HepG2 (cell line): ENCODE measurements around the gene CAPZA1. TPM values are rescaled to one million over a fixed set of nuclear protein-coding genes. Genes with fewer than 3 reads are reported as not detected.

ENCODE experiments used
- AGO2 ChIP-seq: fragments of 200-400 bp; formaldehyde crosslinking; optimal IDR thresholded peaks from 2 replicates; pipeline ENCODE3; 2017; ENCODE audit warnings: mild to moderate bottlenecking, low read depth, low read length, moderate library complexity
- DMTF1 ChIP-seq: sonication (generic); formaldehyde crosslinking; IDR thresholded peaks from 2 replicates; pipeline ENCODE4 v1.4.0; 2020; ENCODE audit warnings: mild to moderate bottlenecking, missing genetic modification reagents
- ELK4 ChIP-seq: sonication (generic); formaldehyde crosslinking; IDR thresholded peaks from 2 replicates; pipeline ENCODE4 v1.9.0; 2021; ENCODE audit warnings: missing genetic modification reagents, borderline replicate concordance
- IRF2 ChIP-seq: IDR thresholded peaks from 2 replicates; pipeline ENCODE4 v1.6.1; 2018; ENCODE audit warnings: missing genetic modification reagents, missing compliant biosample characterization
- PATZ1 ChIP-seq: sonication (generic); formaldehyde crosslinking; IDR thresholded peaks from 2 replicates; pipeline ENCODE4 v1.4.0; 2020; ENCODE audit warnings: missing genetic modification reagents
- UBTF ChIP-seq: sonication (generic); formaldehyde crosslinking; IDR thresholded peaks from 2 replicates; pipeline ENCODE4 v1.4.0; 2020; ENCODE audit warnings: mild to moderate bottlenecking, missing genetic modification reagents
- YEATS2 ChIP-seq: sonication (generic); formaldehyde crosslinking; IDR thresholded peaks from 2 replicates; pipeline ENCODE4 v1.4.0; 2020; ENCODE audit warnings: missing genetic modification reagents, borderline replicate concordance
- ZNF124 ChIP-seq: sonication (generic); formaldehyde crosslinking; IDR thresholded peaks from 2 replicates; pipeline ENCODE4 v1.4.0; 2020; ENCODE audit warnings: missing genetic modification reagents
- ZNF138 ChIP-seq: sonication (generic); formaldehyde crosslinking; IDR thresholded peaks from 2 replicates; pipeline ENCODE4 v1.5.0; 2020; ENCODE audit warnings: mild to moderate bottlenecking, low read depth, missing genetic modification reagents
- ZNF326 ChIP-seq: sonication (generic); formaldehyde crosslinking; IDR thresholded peaks from 2 replicates; pipeline ENCODE4 v1.4.0; 2020; ENCODE audit warnings: missing genetic modification reagents, borderline replicate concordance
- ZNF362 ChIP-seq: sonication (generic); formaldehyde crosslinking; IDR thresholded peaks from 2 replicates; pipeline ENCODE4 v1.4.0; 2020; ENCODE audit warnings: missing genetic modification reagents, mild to moderate bottlenecking, borderline replicate concordance
- ZNF563 ChIP-seq: sonication (generic); formaldehyde crosslinking; IDR thresholded peaks from 2 replicates; pipeline ENCODE4 v1.8.0; 2022; ENCODE audit warnings: mild to moderate bottlenecking, moderate library complexity, missing genetic modification reagents
- ZNF691 ChIP-seq: sonication (generic); formaldehyde crosslinking; IDR thresholded peaks from 2 replicates; pipeline ENCODE4 v1.4.0; 2020; ENCODE audit warnings: missing genetic modification reagents, low read depth, mild to moderate bottlenecking, borderline replicate concordance
- ZNF777 ChIP-seq: sonication (generic); formaldehyde crosslinking; IDR thresholded peaks from 2 replicates; pipeline ENCODE4 v1.4.0; 2020; ENCODE audit warnings: missing genetic modification reagents
- ZNF782 ChIP-seq: sonication (generic); formaldehyde crosslinking; IDR thresholded peaks from 2 replicates; pipeline ENCODE4 v1.4.0; 2020; ENCODE audit warnings: missing genetic modification reagents, mild to moderate bottlenecking, borderline replicate concordance
- ZNF784 ChIP-seq: sonication (generic); formaldehyde crosslinking; IDR thresholded peaks from 2 replicates; pipeline ENCODE4 v1.5.1; 2020; ENCODE audit warnings: missing genetic modification reagents, mild to moderate bottlenecking, borderline replicate concordance
- ZSCAN31 ChIP-seq: sonication (generic); formaldehyde crosslinking; IDR thresholded peaks from 2 replicates; pipeline ENCODE4 v1.5.0; 2020; ENCODE audit warnings: low read depth, mild to moderate bottlenecking, missing genetic modification reagents
- polyA plus RNA-seq, 8 experiments: library from polyadenylated mRNA; depleted of rRNA in 3 of 8; stranded (reverse) in 7 of 8; unstranded in 1 of 8; fragments of >200 nt; fragmentation: Illumina TruSeq in 4 of 8; extraction: Trizol in 4 of 8; gene quantifications; 2 replicates each; pipeline versions ENCODE4 v1.2.1 to v1.2.3, GENCODE V29; 2011 to 2016; ENCODE audit warnings: low read depth in 4 of 8, missing spikeins in 1 of 8, mixed read lengths in 1 of 8; ENCODE audit not compliant: insufficient read depth in 1 of 8
- total RNA-seq, 5 experiments: library from RNA; depleted of rRNA; stranded (reverse); fragments of >200 nt; fragmentation: Illumina TruSeq; extraction: Trizol; gene quantifications; 2 replicates each; pipeline ENCODE4 v1.2.3, GENCODE V29; 2016; ENCODE audit warnings: low read depth in 1 of 5

CAPZA1 gene
- total and polyA plus RNA-seq, 2 of the 13 experiments (the other 11 are each of a cell fraction or from before 2014, with no cell fraction given) = 67.0 to 117 TPM

- TF ChIP-seq DMTF1 (CRISPR knock-in tag) (no peak), UBTF (CRISPR knock-in tag) (peak; percentile 98), ZNF777 (CRISPR knock-in tag) (no peak), ZSCAN31 (CRISPR knock-in tag) (no peak), ZNF138 (CRISPR knock-in tag) (0 out of 2 replicates have a peak, but pooled peaks have one; percentile 7), ZNF691 (peak; percentile 37; the same call in 1 of the 2 replicates), ZNF124 (CRISPR knock-in tag) (no peak), PATZ1 (CRISPR knock-in tag) (peak; percentile 93), ZNF362 (CRISPR knock-in tag) (no peak), AGO2 (peak; percentile 93), ELK4 (CRISPR knock-in tag) (no peak), IRF2 (CRISPR knock-in tag) (peak; percentile 95), ZNF782 (0 out of 2 replicates have a peak, but pooled peaks have one; percentile 20), ZNF563 (CRISPR knock-in tag) (no peak), ZNF326 (no peak), YEATS2 (CRISPR knock-in tag) (0 out of 2 replicates have a peak, but pooled peaks have one; percentile 21), ZNF784 (CRISPR knock-in tag) (no peak)
Measured at GRCh38 chr1:112674440-112674985, 54.9 kb downstream of the CAPZA1 start, which contains the start of gene MOV10 (continued).
